Measurements from ENCODE around the gene TMEM158. TPM values are rescaled to one million over a fixed set of nuclear protein-coding genes. Genes with fewer than 3 reads are reported as not detected.

Gene TMEM158
- total RNA-seq, 2 experiments from 2014 or later: not detected

GRCh38 chr3:45209526-45209925, 16.6 kb downstream of the TMEM158 start:
- POLR2A ChIA-PET: no interaction called here

DNA sequence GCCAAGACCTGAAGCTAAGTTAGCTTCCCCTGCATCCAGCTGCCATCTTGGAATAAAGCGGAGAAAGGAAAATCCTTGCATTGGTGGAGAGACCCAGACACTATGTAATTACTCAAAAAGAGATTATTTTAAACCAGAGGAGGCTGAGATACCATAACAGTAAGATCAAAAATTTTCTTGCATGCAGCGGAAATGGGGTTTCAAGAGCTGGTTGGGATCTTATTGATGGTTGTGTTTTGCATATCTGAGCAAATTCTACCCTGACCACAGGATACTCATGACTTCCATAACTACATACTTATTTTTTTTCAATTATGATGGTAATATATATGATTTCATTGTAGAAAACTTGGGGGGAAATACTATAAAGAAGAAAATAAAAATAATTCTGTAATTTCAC, 17.5 kb downstream of the TMEM158 start:
- ChIA-PET CTCF (interaction anchor here (3.3 to 5.2 kb wide), 2 partner anchors 168 to 171 kb away, joined by 28 to 31 read pairs; no protein-coding TSS in a partner anchor), POLR2A (no interaction called here)

More at GRCh38 chr3:45209526-45209925, 16.6 kb downstream of the TMEM158 start:
- CTCF ChIA-PET: interaction anchor here (0.7 to 5.2 kb wide), 6 partner anchors 12 to 217 kb away, joined by 3 to 31 read pairs (median 4); no protein-coding TSS in a partner anchor

GRCh38 chr3:45207446-45207845, 18.6 kb downstream of the TMEM158 start:
- ChIA-PET POLR2A (no interaction called here), CTCF (interaction anchor here (1.4 to 5.2 kb wide), 2 partner anchors 166 to 170 kb away, joined by 4 to 28 read pairs; no protein-coding TSS in a partner anchor)

DNA sequence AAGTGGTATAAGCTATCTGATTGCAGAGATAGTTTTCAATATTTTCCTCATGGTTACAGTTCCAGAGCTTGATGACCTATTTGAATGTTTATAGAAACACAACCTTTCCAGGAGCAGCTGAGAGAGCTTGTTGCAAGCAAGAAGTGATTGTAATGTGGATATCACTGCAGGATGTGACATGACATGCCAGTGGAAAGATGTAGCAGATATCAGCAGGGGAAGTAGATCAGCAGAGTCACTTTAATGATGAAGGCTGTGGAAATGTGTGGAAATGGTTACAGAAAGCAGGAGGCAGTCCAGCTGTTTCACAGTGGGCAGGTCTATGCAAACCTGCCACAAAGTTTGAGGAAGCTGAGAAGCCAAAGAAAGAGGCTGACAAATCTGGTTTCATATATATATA, 21.0 kb downstream of the TMEM158 start:
- ChIA-PET POLR2A (no interaction called here), CTCF (no interaction called here)

- ChIA-PET CTCF (no interaction called here), POLR2A (no interaction called here)
Observed at GRCh38 chr3:45204136-45204535, 22.0 kb downstream of the TMEM158 start.

- POLR2A ChIA-PET: no interaction called here
- CTCF ChIA-PET: no interaction called here
Observed at GRCh38 chr3:45199837-45200648, 26.0 kb downstream of the TMEM158 start.

DNA sequence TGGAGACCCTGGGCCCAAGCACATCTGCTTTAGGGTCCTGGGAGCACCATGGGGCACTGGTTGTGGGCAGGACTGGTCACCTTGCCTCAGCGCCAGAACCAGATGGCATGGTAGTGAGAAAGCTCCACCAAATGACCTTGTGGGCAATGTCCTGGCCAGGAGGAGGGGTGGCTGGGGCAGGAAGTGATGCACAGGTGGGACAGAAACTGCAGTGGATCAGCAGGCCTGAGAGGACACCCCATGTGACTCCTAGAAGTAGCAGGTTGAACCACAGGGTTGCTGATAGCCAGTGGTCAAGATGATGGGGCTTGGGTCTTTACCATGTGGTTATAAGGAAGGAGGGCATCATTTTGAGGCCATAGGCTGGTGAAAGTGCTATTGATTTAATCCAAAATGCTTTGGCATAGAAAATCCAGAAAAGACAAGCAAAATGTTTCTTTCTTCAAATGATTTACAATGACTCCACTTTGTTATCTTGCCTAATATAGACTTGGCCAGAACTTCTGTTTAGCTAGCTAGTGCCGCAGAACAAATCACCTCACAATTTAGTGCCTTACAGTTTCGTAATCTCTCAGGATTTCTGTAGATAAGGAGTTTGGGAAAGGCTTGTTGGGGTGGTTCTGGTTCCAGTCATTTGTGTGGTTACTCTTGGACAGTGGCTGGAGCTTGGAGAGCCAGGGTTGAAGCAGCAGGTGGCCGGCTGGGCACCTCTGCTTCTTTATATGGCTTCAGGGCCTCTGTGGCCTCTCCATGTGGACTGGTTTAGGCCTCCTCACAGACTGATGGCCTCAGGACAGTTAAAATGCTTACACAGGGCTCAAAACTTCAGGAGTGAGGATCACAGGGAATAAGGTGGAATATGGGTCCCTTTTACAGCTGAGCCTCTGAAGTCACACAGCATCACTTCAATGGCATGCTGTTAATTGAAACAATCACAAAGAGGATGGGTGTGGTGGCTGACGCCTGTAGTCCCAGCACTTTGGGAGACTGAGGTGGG, 27.5 kb downstream of the TMEM158 start:
- CTCF ChIA-PET: interaction anchor here (0.6 kb wide), 1 partner anchor 143 kb away, joined by 3 read pairs; no protein-coding TSS in a partner anchor
- POLR2A ChIA-PET: no interaction called here

- ChIA-PET POLR2A (no interaction called here), CTCF (no interaction called here)
Observed at GRCh38 chr3:45194791-45195190, 31.3 kb downstream of the TMEM158 start.

GRCh38 chr3:45191924-45192417, 34.1 kb downstream of the TMEM158 start:
- ChIA-PET CTCF (no interaction called here), POLR2A (no interaction called here)

- ChIA-PET CTCF (no interaction called here), POLR2A (no interaction called here)
Observed at GRCh38 chr3:45191424-45191823, 34.7 kb downstream of the TMEM158 start.

- POLR2A ChIA-PET: no interaction called here
- CTCF ChIA-PET: no interaction called here
Observed at GRCh38 chr3:45188719-45189659, 37.1 kb downstream of the TMEM158 start.

DNA sequence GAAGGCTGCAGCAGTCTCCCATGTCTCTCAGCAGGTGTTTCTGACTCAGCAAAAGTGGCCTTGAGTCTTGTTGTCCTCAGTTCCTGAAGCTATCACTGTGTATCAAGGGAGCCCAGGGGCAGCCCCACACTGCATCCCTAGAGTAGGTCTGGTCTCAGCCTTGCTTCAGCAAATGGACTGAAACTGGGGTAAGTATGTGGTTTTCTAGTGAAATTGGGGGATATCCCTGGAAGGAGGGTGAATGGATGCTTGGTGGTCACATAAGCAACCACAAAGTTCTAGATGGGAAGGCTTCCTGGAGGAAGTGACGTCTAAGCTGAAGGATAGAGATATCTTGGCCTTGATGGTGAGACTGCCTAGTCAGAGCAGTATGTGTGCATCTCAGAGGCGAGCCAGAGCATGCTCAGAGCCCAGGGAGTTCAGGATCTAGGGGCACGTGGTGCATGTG, 38.4 kb downstream of the TMEM158 start:
- ChIA-PET CTCF (no interaction called here), POLR2A (no interaction called here)

DNA sequence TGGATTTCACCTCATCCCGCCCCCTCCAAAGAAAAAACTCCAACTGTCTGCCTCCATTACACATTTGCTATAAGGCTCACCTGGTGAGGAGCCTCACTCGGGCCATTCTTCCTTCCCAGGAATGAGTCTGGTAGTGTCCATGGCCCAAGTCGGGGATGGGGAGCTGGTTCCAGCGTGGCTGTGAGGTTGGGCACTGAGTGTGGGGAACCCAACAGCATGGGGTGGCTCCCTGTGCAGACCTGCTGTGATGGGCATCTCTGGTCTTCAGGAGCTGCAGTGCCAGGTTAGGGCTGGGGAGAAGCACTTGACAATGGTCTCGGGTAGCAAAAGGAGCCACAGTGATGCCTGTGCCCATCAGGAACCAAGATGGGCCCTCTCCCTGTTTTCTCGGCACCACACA, 39.2 kb downstream of the TMEM158 start:
- ChIA-PET CTCF (interaction anchor here (0.6 kb wide), 1 partner anchor 51 kb away, joined by 4 read pairs; no protein-coding TSS in a partner anchor), POLR2A (no interaction called here)

- POLR2A ChIA-PET: no interaction called here
- CTCF ChIA-PET: no interaction called here
Observed at GRCh38 chr3:45185461-45185860, 40.6 kb downstream of the TMEM158 start.

- POLR2A ChIA-PET: no interaction called here
Observed at GRCh38 chr3:45185052-45185451, 41.0 kb downstream of the TMEM158 start.

GRCh38 chr3:45183872-45184262, 42.2 kb downstream of the TMEM158 start:
- ChIA-PET CTCF (no interaction called here), POLR2A (no interaction called here)

More at GRCh38 chr3:45185052-45185451, 41.0 kb downstream of the TMEM158 start:
- CTCF ChIA-PET: no interaction called here

- CTCF ChIA-PET: no interaction called here
Observed at GRCh38 chr3:45182915-45183871, 42.9 kb downstream of the TMEM158 start.

GRCh38 chr3:45181496-45181895, 44.6 kb downstream of the TMEM158 start:
- POLR2A ChIA-PET: no interaction called here
- CTCF ChIA-PET: no interaction called here

More at GRCh38 chr3:45182915-45183871, 42.9 kb downstream of the TMEM158 start:
- POLR2A ChIA-PET: no interaction called here
